ENCODE measurements around the gene MED13.

Gene MED13

GRCh38 chr17:61908292-61909037 is 156.6 kb downstream of the MED13 start:
- Histone ChIP-seq H3K9me3 (ENCODE audit: insufficient read depth, low read length) (no peaks in the 10 kb centered on the region), H2AFZ (ENCODE audit: low read depth, low read length, severe bottlenecking) (no peak overlapping the region), H3K36me3 (ENCODE audit: low read length) (peaks cover 26% of the 10 kb centered on the region), H3K4me2 (ENCODE audit: low read depth, low read length, poor library complexity, severe bottlenecking) (no peak overlapping the region), H3K27me3 (ENCODE audit: low read length) (no peaks in the 10 kb centered on the region), H3K4me3 (ENCODE audit: insufficient read depth, low read length, poor library complexity, severe bottlenecking) (no peak overlapping the region), H3K27ac (ENCODE audit: low read depth, low read length) (no peak overlapping the region), H3F3A (ENCODE audit: insufficient read depth) (no peaks in the 10 kb centered on the region), H3K9ac (ENCODE audit: low read length) (no peak overlapping the region), H3K79me2 (ENCODE audit: insufficient read depth, low read length) (no peaks in the 10 kb centered on the region), H3K9me2 (replicated peaks; ENCODE audit: insufficient read depth, low read length) (no peaks in the 10 kb centered on the region), H4K20me1 (ENCODE audit: low read depth, low read length) (no peaks in the 10 kb centered on the region)
- TF ChIP-seq CTCF (IDR thresholded peaks at IDR 0.05; ENCODE audit: insufficient read depth, low read length, poor library complexity, severe bottlenecking) (no peak), EZH2phosphoT487 (conservative IDR thresholded peaks at IDR 0.05; ENCODE audit: low read length) (no peak)

DNA sequence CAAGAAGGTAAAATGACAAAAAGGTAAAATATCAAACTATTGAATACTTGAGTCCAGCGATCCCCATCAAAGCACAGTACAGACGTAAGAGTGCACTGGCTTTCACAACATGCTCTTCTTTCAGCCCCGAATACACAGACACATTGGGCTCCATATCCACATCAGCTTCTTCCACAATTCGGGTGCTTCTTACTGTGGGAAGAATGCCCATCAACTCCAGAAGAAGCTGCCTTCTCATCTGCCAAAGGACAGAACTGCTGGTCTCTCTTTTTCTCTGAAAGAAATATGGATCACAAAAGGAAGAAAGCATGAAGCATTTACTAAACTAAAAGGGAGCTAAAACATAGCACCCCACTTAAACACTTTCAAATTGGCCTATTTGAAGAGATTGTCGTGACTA is 157.7 kb downstream of the MED13 start:
- no peaks in the 10 kb centered on the region for H3K79me2 ChIP-seq (ENCODE audit: insufficient read depth, low read length)
- no peaks in the 10 kb centered on the region for H4K20me1 ChIP-seq (ENCODE audit: low read depth, low read length)
- no peaks in the 10 kb centered on the region for H3K9me2 ChIP-seq (replicated peaks; ENCODE audit: insufficient read depth, low read length)
- H2AFZ ChIP-seq (ENCODE audit: low read depth, low read length, severe bottlenecking) = no peak overlapping the region
- no peak overlapping the region for H3K4me3 ChIP-seq (ENCODE audit: insufficient read depth, low read length, poor library complexity, severe bottlenecking)
- no peak overlapping the region for H3K9ac ChIP-seq (ENCODE audit: low read length)
- H3K4me2 ChIP-seq (ENCODE audit: low read depth, low read length, poor library complexity, severe bottlenecking) = no peak overlapping the region
- H3K27ac ChIP-seq (ENCODE audit: low read depth, low read length) = no peak overlapping the region
- no peak for TF ChIP-seq CTCF (IDR thresholded peaks at IDR 0.05; ENCODE audit: insufficient read depth, low read length, poor library complexity, severe bottlenecking)
- no peak for TF ChIP-seq EZH2phosphoT487 (conservative IDR thresholded peaks at IDR 0.05; ENCODE audit: low read length)
- no peaks in the 10 kb centered on the region for H3K27me3 ChIP-seq (ENCODE audit: low read length)
- peaks cover 31% of the 10 kb centered on the region for H3K36me3 ChIP-seq (ENCODE audit: low read length)
- no peaks in the 10 kb centered on the region for H3K9me3 ChIP-seq (ENCODE audit: insufficient read depth, low read length)
- no peaks in the 10 kb centered on the region for H3F3A ChIP-seq (ENCODE audit: insufficient read depth)

- Histone ChIP-seq H4K20me1 (ENCODE audit: low read depth, low read length) (no peaks in the 10 kb centered on the region), H3K27me3 (ENCODE audit: low read length) (no peaks in the 10 kb centered on the region), H3K4me3 (ENCODE audit: insufficient read depth, low read length, poor library complexity, severe bottlenecking) (no peak overlapping the region), H3K9me3 (ENCODE audit: insufficient read depth, low read length) (no peaks in the 10 kb centered on the region), H3K79me2 (ENCODE audit: insufficient read depth, low read length) (no peaks in the 10 kb centered on the region), H3K36me3 (ENCODE audit: low read length) (peaks cover 18% of the 10 kb centered on the region), H3K27ac (ENCODE audit: low read depth, low read length) (no peak overlapping the region), H3K9ac (ENCODE audit: low read length) (no peak overlapping the region), H3K9me2 (replicated peaks; ENCODE audit: insufficient read depth, low read length) (no peaks in the 10 kb centered on the region), H3F3A (ENCODE audit: insufficient read depth) (no peaks in the 10 kb centered on the region), H2AFZ (ENCODE audit: low read depth, low read length, severe bottlenecking) (no peak overlapping the region), H3K4me2 (ENCODE audit: low read depth, low read length, poor library complexity, severe bottlenecking) (no peak overlapping the region)
- TF ChIP-seq CTCF (IDR thresholded peaks at IDR 0.05; ENCODE audit: insufficient read depth, low read length, poor library complexity, severe bottlenecking) (no peak), EZH2phosphoT487 (conservative IDR thresholded peaks at IDR 0.05; ENCODE audit: low read length) (no peak)
These were observed 160.9 kb downstream of the MED13 start for GRCh38 chr17:61904094-61904710.
